HG03521 (cell line): ENCODE measurements around the gene LRAT.
"Not testable (repeated sequence)": the region's sequence is repeated elsewhere in the genome, so short reads cannot be mapped to it uniquely, and the experiment has no call there.

ENCODE experiments used
- ATAC-seq: cut with Tn5 transposase; IDR thresholded peaks from one replicate; pipeline ENCODE4 v1.9.1; 2021; ENCODE audit warnings: mild to moderate bottlenecking, moderate library complexity; ENCODE audit not compliant: unreplicated experiment

Gene LRAT

DNA sequence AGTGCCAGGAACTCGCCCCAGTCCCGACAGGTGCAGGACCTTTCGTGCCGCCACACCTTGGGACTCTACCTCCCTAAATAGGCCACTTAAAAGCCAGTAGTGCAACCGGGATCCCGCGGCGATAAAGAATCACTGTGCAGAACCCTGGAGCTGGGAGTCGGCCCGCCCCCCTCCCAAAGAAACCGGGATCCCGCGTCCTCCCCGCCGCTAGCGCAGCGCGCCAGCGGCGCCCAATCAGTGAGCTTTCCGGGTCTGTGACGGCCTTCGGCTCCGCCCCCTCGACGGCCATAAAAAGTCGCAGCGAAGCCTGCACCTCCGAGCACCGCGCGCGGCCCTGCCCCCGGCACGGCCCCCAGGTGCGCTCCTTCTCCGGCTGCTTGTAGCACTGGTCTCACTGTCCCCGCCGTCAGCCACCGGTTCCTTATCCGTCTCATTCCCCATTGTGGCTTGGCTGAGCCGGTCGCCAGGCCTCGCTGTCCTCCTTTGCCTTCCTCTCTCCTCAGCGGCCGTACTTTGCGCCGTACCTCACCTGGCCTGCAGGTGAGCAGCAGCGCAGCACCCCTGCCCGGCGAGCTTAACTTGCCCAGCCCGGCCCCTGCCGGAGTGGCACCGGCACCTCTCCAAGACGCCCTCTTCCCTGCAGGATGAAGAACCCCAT lies at the start of gene LRAT:
TSS of gene LRAT (plus strand) at position 318 of the 658 bp plus-strand sequence. CDS start at position 645, 327 bp downstream.
- peak; percentile 77 for ATAC-seq

DNA sequence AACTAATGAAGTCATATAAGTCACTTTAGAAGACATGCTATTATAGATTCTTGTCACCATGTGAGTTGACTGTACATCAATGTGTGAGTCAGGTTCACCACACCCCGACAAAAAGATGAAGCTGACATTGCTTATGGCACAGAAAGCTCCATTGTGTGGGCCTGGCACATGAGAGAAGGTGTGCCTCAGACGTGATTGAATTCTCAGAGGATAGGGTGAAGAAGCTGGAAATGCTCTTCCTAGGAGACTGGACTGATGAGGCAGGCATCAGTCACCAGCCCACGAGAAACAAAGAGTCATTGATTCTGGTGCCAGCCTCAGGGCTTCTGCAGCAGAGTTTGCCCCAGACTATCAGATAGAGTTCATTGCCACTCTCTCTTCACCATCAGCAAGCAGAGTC lies 35.9 kb upstream of the LRAT start:
- ATAC-seq = no peak

DNA sequence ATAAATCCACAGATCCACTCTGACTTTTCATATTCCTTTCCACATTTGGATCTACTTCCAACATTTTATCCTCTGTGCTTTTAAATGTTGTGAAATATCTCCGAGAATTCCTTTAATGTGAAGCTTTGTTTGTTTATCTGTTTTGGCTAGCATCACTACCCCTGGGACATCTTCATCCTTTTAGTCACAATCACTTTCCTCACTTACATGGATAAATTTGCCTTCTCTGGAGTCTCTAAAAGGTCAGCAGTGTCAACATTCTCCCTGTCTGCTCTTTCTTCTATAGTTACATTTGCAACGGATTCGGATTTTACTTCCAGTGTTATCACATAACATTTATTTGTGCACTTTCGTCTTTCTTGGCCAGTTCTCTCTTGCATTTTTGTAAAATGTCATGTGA lies 34.2 kb upstream of the LRAT start:
- no peak for ATAC-seq

DNA sequence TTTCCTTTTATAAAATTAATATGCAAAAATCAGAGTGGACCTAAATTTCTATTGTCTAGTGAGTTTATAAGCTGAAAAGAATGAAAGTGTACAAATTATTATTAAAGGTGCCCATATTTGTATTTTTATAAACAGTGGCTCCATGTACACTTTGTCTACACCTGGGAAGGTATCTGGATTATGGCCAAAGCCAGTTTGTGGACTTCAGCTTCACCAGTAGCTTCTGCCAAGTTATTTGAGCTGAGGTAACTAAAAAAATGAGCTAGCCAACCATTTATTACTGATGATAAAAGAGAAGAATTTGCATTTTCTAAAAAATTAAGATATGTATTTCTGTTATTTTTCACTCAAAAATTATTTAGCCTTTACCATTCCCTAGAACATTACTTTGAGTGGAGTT lies 32.3 kb upstream of the LRAT start:
- ATAC-seq = no peak

DNA sequence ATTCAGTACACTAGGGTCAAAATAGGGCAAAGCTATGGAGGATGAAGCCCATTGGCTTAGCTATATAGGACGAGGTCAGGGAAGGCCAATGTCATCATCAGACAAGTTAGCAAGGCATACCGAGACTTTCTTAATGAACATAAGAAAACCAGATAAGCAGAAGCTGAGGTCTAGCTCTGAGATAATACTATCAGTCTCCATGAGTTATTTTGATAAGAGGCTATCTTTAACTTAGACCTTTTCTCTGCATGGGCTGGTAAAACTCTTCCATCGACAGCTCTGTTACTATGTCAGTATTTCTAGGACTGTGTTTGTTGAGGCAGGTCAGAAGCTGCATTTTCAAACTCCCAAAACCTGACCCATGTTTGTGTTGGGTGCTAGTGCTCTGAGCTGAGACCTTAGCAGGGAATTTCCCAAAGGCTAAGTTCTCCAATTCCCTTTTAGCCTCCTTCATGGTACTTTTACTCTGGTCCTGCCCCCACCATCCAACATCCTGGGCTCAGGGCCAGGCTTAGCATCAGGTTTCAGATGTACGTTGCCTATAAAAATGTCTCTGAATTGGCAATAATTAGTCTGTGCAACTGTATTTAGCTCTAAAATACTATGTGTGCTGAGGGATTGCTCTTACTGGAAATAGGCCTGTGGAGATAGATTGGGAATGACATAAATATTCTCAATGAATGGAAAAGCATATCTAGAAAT lies 29.3 kb upstream of the LRAT start:
- no peak for ATAC-seq

DNA sequence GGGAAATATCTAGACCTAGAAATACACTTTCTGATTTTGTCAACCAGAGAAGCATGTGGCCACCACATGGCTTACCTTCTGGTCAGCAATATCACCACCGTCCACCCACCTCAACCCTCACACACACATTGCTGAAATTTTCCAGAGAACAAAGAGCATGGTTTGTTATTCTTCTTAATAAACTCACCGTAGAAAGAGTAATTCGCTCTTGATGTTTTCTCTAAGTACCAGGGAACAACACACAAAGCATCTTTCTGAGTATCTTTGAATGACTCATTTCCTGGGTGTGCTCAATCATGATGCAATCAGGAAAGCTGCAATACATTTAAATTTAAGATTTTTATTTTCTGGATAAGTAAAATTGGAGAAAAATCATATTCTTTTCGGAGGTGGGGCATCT lies 24.7 kb upstream of the LRAT start:
- ATAC-seq = no peak

DNA sequence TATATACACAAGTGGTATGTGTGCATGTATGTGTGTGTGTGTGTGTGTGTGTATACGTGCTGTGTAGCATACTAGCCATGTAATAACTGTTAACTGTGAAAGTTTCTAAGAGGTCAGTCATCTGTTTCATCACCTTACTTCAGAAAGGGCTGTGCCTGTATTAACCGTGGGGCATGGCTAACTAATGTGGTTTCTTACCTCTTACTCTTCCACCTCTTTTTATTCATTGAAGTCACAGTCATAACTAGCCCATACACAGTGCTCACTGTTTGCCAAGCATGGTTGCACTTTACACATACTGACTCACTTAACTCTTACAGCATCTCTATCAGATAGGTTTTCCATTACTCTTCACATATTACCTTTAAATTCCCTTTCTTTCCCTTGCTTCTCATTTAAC lies 23.7 kb upstream of the LRAT start:
- ATAC-seq = peak; percentile 54

DNA sequence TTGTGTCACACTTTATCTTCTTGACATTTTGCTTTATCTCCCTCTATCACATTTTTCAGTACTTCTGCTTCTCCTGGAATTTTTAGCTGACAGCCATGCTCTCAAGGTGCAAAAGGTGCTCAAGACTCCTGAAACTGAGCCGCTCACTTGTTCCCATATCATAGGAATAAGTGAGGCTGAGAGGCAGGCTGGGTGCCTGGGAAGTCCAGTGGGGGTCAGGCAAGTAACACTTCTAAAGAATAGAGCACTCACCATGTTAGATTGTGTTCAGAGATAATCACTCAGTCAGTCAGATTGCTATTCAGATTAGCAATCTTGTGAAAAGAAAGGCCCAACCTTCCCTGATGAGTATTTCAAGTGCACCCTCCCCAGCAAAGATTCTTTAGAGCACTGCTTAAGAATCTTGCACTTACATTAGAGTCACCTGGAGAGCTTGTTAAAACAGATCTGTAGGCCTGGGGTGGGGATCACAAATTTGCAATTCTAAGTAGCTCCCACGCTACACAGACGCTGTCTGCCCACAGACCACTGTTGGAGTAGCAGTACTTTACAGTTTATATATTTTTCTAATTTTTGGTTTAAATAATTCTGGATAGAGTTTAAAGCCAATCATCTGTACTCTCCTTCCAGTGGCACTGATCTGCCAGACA lies 23.1 kb upstream of the LRAT start:
- ATAC-seq = no peak

DNA sequence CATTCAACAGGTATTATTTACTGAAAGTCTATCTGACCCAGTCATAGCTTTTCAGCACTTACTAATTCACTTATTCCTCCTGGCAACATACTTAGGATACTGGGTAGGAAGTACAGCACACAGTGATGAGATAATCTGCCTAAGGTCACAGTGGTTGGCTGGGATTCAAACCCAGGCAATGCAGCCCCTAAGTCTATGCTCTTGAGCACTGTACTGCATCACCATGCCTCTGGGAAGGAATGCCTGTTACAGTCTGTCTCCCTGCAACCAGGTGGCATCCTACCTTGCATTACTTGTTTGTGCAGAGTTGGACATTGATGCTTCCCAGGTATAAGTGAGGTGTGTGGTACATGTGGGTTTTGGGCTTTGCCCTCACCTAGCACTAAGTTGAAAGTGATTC lies 21.5 kb upstream of the LRAT start:
- ATAC-seq = no peak

DNA sequence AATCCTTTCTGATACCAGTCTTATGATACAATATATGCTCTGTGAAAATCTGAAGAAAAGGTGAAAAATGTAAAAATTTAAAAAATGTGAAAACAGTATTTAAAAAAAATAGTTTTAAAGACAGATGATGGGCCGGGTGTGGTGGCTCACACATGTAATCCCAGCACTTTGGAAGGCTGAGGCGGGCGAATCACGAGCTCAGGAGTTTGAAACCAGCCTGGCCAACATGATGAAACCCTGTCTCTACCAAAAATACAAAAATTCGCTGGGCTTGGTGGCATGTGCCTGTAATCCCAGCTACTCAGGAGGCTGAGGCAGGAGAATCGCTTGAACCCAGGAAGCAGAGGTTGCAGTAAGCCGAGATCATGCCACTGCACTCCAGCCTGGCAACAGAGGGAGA lies 20.2 kb upstream of the LRAT start:
- ATAC-seq = not testable (repeated sequence)

DNA sequence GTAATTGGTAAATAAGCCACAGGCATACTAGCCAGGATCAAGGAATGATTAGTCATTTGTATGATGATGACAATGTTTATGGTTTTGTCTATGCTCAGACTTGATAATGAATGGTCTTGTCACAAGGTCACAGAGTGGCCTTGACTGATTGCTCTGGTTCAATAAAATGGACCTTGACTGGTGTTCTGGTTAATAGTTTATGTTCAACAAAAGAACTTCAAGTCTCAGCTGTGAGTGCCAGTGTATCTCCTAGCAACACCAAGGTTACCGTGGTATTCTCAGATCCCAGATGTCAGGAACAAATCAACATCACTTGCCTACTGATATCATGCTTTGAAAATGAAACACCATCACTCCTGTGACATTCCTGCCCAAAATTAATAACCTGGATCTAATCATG lies 16.3 kb upstream of the LRAT start:
- ATAC-seq = no peak

DNA sequence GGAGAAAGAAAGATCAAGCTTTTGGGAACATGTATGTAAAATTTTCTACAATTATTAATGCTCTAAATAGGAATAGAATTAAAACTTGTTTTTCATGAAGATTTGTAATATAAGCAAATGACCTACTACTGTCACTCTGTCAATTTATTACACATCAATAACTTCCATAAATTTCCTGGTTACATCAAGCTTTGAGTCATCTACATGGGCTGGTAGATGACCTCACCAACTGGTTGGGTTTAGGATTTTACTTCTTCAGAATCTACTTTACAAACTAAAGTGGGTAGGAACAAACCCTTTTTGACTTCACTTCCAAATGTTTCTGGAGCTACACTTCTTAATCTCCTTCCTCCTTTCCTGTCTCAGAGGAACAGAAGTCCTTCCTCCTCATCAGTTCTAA lies 12.0 kb upstream of the LRAT start:
- no peak for ATAC-seq

DNA sequence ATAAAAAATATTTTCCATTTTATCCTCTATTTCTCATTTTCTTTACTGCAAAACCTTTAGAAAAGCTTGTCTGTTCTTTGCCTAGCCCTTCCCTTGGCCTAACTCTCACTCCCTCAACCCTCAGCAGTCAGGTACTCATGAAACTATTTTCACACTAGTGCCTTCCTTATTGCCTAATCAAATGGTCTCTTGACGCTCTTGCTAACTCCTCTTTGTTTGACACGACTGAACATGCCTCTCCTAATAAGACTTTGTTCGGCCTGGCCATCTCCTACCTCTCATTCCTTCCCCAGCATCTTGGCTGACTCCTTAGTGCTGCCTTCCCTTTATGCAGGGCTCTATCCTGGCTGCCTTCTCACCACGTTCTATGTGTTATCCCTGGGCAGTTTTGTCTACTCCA lies 11.1 kb upstream of the LRAT start:
- no peak for ATAC-seq

DNA sequence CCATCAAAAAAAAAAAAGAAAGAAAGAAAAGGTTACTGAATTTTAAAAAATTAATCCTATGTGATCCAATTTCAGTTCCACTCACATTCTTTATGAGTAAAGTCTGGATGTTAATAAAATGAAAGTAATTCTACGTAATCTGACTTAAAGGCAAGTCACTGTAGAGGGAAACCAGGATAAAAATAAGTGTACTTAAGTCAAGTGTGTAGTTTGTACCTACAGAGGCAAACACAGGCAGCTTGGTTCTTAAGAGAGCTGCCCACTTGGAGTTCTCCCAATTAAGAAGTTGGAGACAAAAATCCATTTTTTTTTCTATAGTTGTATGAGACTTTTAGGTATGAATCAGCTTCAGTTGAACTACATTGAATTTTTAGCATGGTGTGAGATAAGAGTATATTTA lies 7.0 kb upstream of the LRAT start:
- no peak for ATAC-seq

DNA sequence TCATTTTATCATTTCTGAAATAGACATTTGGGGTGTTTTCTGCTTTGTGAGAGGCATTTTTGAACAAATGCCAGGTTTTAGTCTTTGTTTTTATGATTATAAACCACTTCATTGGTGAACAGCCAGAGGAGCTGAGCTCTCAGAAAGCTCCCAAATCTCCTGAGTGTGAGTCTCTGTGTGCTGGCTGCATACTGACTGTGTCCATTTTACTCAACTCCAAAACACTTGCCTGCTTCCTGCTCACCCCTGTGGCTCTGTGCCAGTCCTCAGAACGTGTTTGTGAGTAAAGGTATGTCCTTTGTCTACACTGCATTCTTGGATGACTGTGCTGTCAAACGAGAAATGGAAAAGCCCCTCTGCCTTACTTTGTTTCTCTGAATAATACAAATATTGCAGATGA lies 5.4 kb upstream of the LRAT start:
- ATAC-seq = no peak

DNA sequence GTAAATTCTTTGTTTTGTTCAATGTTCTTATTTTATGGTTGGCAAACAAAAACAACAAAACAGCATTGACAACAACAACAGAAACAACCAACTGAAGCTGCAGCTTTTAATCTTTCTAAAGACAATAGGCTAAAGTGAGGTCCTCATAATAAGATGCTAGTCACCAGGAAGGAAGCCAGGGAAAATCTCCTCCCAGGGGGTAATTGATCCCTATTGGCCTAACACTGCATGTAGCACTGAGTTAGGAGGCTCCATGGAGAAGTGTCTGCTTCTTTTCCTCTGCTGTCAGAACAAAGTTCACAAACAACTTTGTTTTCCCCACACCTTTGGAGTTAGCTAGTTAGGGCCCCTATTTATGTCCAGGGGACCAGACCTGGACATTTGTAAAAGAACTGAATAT lies 4.7 kb upstream of the LRAT start:
- ATAC-seq = no peak

DNA sequence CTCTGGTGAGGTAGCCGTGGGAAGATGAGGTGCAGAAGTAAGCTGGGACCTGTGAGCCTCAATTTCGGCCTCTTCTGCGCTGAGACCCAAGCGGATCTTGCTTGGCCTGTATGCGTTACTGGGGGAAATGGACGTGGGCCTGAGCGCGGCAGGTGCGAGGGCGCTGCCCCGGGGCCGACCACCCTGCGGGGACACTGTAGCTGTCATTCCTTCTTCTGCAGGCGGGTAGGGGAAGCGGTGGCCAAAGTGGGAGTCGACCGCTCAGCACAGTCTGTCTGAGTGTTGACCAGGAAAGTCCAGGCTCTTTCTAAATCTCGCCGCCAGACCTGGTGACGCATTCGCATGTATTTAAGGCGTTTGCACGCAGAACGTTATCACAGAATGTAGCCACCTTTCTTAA lies 3.3 kb upstream of the LRAT start:
- ATAC-seq = no peak

DNA sequence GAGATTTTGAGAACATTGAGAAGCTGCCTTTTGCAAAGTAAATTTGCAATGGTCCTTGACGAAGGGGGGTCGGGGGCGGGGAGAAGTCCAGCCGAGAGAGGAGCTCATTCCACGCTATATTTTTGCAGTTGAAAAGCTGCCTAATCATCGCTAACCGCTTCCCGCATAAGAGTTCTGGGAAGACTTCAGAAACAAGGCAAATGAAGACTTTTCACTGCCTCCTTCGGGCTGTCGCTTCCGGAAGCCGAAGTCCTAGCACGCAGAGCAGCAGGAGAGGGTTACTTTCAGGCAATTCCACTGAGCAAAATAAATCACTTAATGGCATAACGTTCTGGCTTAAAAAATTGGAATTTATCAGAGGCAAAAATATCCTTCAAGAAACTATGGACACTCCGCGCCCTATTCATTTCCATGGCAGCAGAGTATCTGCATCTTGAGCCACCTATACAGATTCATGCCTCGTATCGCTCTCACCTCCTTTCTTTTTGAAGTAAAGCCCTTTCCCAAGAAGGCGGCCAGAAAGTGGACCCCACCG lies 2.6 kb upstream of the LRAT start:
- no peak for ATAC-seq

DNA sequence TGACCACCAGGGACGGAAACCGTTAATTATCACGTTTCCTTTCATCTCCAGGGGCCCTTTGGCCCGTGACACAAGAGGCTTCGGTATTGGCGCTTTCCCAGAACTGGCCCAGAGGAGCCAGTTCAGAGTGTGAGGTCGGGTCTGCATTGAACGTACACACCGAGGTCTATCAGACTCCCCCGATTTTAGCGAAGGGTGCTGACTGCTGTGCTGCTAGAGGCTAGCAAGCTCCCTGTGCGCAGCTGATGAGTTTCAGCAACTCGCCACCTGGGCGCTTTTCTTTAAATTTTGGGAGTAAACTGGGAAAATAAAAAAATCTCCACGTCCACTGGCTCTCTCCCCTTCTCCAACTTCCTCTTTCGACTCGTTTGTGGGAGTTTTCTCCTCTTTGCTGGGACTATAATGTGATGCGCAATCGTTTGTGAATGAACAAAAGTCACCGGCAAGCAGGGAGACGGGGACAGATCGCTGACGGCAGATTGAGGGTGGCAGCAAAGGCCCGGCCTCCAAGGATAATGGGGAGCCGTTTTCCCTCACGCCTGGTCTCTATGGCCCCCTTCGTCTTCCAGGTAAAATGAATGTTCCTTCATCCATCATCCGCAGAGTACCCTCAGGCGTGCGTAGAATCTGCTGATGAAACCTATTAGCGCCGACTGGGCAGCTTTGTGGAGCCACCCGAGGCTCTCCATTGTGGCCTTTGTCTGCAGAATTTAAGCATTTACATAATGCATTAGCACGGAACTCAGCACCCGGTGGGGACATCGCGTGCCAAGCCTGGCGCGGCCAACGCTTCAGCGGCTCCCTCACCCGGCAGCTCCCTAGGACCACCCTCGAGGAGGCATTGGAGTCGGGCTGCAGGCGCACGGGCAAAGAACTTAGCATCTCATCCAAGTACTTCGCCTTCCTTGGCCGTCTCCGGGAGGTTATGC lies 1.6 kb upstream of the LRAT start:
- no peak for ATAC-seq

DNA sequence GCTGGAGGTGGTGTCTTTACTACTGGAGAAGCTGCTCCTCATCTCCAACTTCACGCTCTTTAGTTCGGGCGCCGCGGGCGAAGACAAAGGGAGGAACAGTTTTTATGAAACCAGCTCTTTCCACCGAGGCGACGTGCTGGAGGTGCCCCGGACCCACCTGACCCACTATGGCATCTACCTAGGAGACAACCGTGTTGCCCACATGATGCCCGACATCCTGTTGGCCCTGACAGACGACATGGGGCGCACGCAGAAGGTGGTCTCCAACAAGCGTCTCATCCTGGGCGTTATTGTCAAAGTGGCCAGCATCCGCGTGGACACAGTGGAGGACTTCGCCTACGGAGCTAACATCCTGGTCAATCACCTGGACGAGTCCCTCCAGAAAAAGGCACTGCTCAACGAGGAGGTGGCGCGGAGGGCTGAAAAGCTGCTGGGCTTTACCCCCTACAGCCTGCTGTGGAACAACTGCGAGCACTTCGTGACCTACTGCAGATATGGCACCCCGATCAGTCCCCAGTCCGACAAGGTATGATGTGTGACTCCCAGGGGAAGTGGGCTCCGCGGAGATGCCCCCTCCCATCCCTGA lies 634 bp downstream of the LRAT start:
- ATAC-seq = no peak

DNA sequence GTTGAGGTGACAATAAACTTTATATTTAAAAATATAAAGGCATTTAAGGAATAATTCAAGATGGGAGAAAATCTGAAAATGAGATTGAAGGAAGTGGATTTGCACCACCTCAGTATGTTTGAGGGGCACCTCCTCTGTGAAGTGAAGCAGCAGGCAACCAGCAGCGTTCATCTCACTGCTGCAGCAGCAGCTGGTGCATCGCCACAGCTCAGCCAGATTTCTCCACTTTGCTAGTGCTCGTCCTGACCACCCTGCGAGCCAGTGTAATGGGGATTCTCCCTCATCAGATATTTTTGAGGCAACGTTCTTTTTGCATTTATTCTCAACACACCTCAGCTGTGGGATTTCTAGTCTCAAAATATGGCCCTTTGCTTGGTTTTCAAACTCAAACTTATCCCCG lies 13.9 kb downstream of the LRAT start:
- no peak for ATAC-seq
